Left ventricle myocardium inferior (tissue), 1 donor: ENCODE results near the gene PDE10A. TPM values are rescaled to one million over a fixed set of nuclear protein-coding genes. Genes with fewer than 3 reads are reported as not detected.

Experiments used
- DNase-seq: peaks from one replicate; pipeline ENCODE4 v3.0.0-alpha.2; 2020
- H3K27ac ChIP-seq: fragments of 200-600 bp; replicated peaks from 2 replicates; pipeline ENCODE4 v1.8.0; 2021
- H3K27me3 ChIP-seq: fragments of 200-600 bp; 2 replicates; pipeline ENCODE4 v1.8.0; 2021; ENCODE audit warnings: low read depth
- H3K36me3 ChIP-seq: fragments of 200-600 bp; 2 replicates; pipeline ENCODE4 v1.8.0; 2021
- H3K4me1 ChIP-seq: fragments of 200-600 bp; 2 replicates; pipeline ENCODE4 v1.8.0; 2021
- H3K4me3 ChIP-seq: fragments of 200-600 bp; 2 replicates; pipeline ENCODE4 v1.8.0; 2021; ENCODE audit warnings: mild to moderate bottlenecking, moderate library complexity
- H3K9me3 ChIP-seq: fragments of 200-600 bp; replicated peaks from 2 replicates; pipeline ENCODE4 v1.8.0; 2021
- intact Hi-C: fragments of 100-400 bp; cut with micrococcal nuclease; formaldehyde crosslinking; loops from one replicate; pipeline ENCODE4 v1.11.0; 2022
- total RNA-seq: library from RNA; stranded (reverse); fragmentation: NEBNext Ultra II Directional; extraction: Animal tissue kit (Norgen Biotek cat#: 25700); gene quantifications from one replicate; pipeline ENCODE4 v1.2.1, GENCODE V29; 2021
- TF ChIP-seq, protein P1 (sequence below): fragments of 200-600 bp; IDR thresholded peaks from 2 replicates; pipeline ENCODE4 v1.8.0; 2021; ENCODE audit warnings: antibody characterized with exemption, mild to moderate bottlenecking, borderline replicate concordance
- donor health status: DM: no; HTN: yes; CAD: no; lungs with severe emphysema.

Gene PDE10A
- total RNA-seq, 1 donor from 2014 or later: 12.2 TPM

DNA sequence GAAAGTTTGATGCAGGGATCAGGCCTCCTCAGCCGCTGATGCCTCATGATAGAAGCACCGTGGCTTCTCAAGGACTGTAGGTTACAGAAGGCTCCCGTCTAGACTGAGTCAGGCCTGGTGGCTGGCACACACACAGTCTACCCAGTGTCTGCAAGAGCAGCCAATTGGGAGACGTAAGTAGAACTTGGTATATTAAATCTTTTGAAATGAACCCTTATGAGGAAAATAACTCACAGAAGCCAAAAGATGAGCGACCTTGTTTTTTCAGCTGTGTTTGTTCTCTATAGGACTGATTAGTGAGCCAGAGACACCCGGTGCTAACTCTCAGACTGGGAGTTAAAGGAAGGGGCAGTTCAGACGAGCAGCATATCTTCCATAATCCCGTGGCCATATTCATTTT lies 5.9 kb upstream of the PDE10A start:
- TF ChIP-seq, protein P1, sequence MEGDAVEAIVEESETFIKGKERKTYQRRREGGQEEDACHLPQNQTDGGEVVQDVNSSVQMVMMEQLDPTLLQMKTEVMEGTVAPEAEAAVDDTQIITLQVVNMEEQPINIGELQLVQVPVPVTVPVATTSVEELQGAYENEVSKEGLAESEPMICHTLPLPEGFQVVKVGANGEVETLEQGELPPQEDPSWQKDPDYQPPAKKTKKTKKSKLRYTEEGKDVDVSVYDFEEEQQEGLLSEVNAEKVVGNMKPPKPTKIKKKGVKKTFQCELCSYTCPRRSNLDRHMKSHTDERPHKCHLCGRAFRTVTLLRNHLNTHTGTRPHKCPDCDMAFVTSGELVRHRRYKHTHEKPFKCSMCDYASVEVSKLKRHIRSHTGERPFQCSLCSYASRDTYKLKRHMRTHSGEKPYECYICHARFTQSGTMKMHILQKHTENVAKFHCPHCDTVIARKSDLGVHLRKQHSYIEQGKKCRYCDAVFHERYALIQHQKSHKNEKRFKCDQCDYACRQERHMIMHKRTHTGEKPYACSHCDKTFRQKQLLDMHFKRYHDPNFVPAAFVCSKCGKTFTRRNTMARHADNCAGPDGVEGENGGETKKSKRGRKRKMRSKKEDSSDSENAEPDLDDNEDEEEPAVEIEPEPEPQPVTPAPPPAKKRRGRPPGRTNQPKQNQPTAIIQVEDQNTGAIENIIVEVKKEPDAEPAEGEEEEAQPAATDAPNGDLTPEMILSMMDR: no peak
- no peak overlapping the region for H3K27ac ChIP-seq
- H3K27me3 ChIP-seq: peaks cover 45% of the 10 kb centered on the region
- no peak for DNase-seq
- H3K36me3 ChIP-seq: no peaks in the 10 kb centered on the region
- H3K4me3 ChIP-seq: no peak overlapping the region
- H3K9me3 ChIP-seq: no peaks in the 10 kb centered on the region
- intact Hi-C loops: loop anchor here (10.0 kb wide), 1 partner anchor 176 kb away; no protein-coding TSS in a partner anchor
- H3K4me1 ChIP-seq: peaks cover 13% of the 10 kb centered on the region

GRCh38 chr6:165665384-165665672 lies 2.3 kb upstream of the PDE10A start:
- intact Hi-C loops: loop anchor here (10.0 kb wide), 1 partner anchor 179 kb away; no protein-coding TSS in a partner anchor
- H3K27ac ChIP-seq: no peak overlapping the region

GRCh38 chr6:165664559-165665383 lies 1.7 kb upstream of the PDE10A start:
- Histone ChIP-seq H3K27ac (peak overlapping the region; percentile 97), H3K27me3 (peaks cover 44% of the 10 kb centered on the region), H3K4me1 (peaks cover 46% of the 10 kb centered on the region), H3K4me3 (peak overlapping the region; percentile 93), H3K36me3 (no peaks in the 10 kb centered on the region), H3K9me3 (no peaks in the 10 kb centered on the region)
- DNase-seq: no peak
- TF ChIP-seq, protein P1: no peak
- intact Hi-C loops: loop anchor here (10.0 kb wide), 1 partner anchor 180 kb away; no protein-coding TSS in a partner anchor

More at GRCh38 chr6:165665384-165665672, 2.3 kb upstream of the PDE10A start:
- no peaks in the 10 kb centered on the region for H3K9me3 ChIP-seq
- H3K4me3 ChIP-seq: peak overlapping the region; percentile 93
- H3K4me1 ChIP-seq: peaks cover 40% of the 10 kb centered on the region
- H3K27me3 ChIP-seq: peaks cover 47% of the 10 kb centered on the region
- TF ChIP-seq, protein P1: no peak
- H3K36me3 ChIP-seq: no peaks in the 10 kb centered on the region
- DNase-seq: no peak

GRCh38 chr6:165663736-165664558 lies 906 bp upstream of the PDE10A start:
- Histone ChIP-seq H3K27me3 (peaks cover 43% of the 10 kb centered on the region), H3K27ac (peak overlapping the region; percentile 97), H3K9me3 (no peaks in the 10 kb centered on the region), H3K4me3 (peak overlapping the region; percentile 93), H3K36me3 (no peaks in the 10 kb centered on the region), H3K4me1 (peaks cover 53% of the 10 kb centered on the region)
- DNase-seq: peak; percentile 52
- intact Hi-C loops: loop anchor here (10.0 kb wide), 1 partner anchor 181 kb away; no protein-coding TSS in a partner anchor
- TF ChIP-seq, protein P1: no peak

- intact Hi-C loops: loop anchor here (10.0 kb wide), 1 partner anchor 181 kb away; no protein-coding TSS in a partner anchor
- DNase-seq: peak; percentile 75
- H3K9me3 ChIP-seq: no peaks in the 10 kb centered on the region
- H3K4me3 ChIP-seq: peak overlapping the region; percentile 93
- TF ChIP-seq, protein P1: no peak
- peaks cover 53% of the 10 kb centered on the region for H3K4me1 ChIP-seq
- no peaks in the 10 kb centered on the region for H3K36me3 ChIP-seq
- H3K27me3 ChIP-seq: peaks cover 43% of the 10 kb centered on the region
- H3K27ac ChIP-seq: peak overlapping the region; percentile 97
Measured at GRCh38 chr6:165663377-165663735, 315 bp upstream of the PDE10A start.
